ENCODE data around the gene TUBG2.

GRCh38 chr17:42659079-42659931 is at the start of gene TUBG2:
- TF ChIP-seq EP300 (IDR thresholded peaks at IDR 0.05; ENCODE audit: borderline replicate concordance) (no peak), YY1 (IDR thresholded peaks at IDR 0.05; ENCODE audit: low read depth) (peak; percentile 75), RAD21 (IDR thresholded peaks at IDR 0.05; ENCODE audit: low read depth) (no peak), REST (IDR thresholded peaks at IDR 0.05; ENCODE audit: low read depth) (no peak), TAF1 (IDR thresholded peaks at IDR 0.05; ENCODE audit: low read depth) (peak; percentile 75), MAX (IDR thresholded peaks at IDR 0.05) (peak; percentile 76)
